HG02763 (cell line): ENCODE data around the gene CACNA1D.

ENCODE experiments used
- ATAC-seq: cut with Tn5 transposase; IDR thresholded peaks from one replicate; pipeline ENCODE4 v1.9.1; 2021; ENCODE audit warnings: mild to moderate bottlenecking, moderate library complexity; ENCODE audit not compliant: unreplicated experiment

CACNA1D gene

DNA sequence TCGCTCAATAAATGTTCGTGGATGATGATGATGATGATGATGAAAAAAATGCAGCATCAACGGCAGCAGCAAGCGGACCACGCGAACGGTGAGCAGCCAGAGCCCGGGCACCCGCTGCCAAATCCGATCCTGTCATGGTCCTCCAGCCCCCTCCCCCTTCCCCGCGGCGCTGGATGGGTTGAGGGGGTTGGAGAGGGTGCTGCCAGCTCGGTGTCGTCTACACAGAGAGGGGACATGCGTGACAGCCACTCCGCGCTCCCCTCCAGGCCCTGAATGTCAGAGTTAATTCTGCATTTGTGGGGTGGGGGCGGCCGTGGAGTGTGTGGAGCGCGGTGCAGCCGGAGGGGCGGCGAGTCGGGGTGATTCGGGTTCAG is 722 bp downstream of the CACNA1D start:
- ATAC-seq = no peak

DNA sequence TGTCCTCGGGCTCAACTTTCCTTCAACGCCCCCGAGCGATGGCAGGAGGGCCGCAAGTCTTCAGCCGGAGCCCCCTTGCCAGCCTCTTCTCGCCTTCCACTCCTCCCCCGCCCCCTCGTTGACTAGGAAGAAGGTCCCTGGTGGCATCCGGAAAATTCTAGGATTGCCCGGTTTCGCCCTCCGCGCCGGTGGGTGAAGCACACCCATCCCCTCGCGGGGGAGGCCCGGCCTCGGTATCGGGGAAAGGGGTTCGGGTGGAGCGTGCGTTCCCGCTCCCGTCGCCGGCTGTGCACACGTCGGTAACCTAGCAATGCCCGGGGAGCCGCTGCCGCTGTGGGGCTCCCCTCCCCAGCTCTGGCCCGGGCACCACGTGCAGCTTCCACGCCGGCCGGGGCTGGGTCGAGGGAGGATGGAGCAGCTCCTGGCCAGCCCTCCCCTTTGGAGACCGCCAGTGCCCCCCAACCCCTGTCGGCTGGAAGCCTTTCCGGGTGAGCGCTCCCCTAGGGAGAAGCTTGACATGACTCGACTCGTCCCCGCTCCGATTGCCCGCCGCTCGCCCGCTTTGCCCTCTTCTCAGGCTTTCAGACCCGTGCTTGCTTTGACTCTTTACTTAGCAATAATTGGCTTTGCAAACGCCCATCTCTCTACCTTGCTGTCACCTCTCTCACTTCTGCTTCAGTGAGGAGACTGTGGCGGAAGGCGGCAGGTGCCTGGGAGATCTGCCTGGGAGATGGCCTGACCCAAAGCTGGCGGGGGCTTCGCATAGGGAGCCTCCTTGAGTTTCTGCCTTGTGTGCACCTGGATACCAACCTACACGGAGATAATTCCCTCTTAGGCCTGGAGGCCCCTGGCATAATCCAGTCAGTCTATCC is 1.3 kb downstream of the CACNA1D start:
- ATAC-seq = no peak

DNA sequence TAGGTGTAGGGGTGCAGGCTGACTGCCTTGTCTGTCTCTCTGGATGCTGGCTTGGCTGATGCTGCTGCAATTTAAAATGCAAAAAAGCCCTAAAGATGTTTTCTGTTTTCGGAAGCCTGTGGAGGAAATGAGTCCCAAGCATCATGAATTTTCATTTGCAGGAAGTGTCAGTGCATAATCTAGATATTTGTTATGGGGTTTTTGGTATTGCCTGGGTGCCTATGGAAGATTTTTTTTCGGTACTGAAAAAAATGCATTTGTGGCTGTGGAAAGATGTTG is 1.9 kb downstream of the CACNA1D start:
- ATAC-seq = no peak

DNA sequence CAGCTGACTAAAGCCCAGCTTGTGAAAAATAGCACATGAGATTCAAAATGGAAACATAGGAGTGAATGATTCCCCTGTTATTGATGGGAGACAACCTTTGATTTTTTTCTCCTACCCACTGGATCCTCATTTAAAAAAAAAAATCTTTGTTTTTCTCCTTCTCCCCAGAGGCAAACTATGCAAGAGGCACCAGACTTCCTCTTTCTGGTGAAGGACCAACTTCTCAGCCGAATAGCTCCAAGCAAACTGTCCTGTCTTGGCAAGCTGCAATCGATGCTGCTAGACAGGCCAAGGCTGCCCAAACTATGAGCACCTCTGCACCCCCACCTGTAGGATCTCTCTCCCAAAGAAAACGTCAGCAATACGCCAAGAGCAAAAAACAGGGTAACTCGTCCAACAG is 2.6 kb downstream of the CACNA1D start:
- no peak for ATAC-seq

DNA sequence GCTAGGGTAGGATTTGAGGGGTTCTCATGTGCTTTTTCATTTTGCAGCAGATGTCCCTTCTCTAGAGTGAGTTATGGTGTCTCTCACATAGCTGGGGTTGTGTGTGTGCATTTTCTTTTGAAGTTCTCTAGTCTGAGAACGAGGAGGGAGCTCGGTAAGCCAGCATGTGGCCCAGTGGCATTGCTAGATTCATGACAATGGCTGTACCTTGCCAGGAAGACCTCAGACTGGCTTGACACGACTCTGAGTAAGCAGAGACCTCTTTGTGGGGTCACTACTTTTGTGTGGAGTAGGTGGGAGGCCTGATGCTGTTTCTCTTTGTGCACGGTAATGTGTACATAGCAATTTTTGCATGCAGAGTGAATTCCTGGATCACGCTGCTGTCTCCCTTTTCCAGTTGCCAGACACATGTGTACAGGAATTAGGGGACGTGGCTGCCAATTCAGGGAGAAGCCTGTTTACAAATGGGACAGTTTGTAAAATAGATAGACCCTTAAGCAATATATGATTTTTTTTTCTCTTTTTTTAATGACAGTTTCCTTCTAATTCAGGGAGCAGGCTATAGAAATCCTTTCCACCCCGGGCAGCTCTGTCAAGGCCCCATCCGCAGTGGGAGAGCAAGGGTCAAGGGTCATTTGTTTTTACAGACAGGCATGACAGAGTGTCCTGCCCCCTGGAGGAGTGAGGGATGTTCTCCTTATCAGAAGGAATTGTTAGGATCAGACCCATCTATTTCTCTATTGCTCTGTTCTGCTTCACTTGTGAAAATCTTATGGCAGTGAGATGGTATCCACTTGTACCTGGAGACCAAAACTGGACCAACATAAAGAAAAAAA is 4.6 kb downstream of the CACNA1D start:
- ATAC-seq = no peak

DNA sequence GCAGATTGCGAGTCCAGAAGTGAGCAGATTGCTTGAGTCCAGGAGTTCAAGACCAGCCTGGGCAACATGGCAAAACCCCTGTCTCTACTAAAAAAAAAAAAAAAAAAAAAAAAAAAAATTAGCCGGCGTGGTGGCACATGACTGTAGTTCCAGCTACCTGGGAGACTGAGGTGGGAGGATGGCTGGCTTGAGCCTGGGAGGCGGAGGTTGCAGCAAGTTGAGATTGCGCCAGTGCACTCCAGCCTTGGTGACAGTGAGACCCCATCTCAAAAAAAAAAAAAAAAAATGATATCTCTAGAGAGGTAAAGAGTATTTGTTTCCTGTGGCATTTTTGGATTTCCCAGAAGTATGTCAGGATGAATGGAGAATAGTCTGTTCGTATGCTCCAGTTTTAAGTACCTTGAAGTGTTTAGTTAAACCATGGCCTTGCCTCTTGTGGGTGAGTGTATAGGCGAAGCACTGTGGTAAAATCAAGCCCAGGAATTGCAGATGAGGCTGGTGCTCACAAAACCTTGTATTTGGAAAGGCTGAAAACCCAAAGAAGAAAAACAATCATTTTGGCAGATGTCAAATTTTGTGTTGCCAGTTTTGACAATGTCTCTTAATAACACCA is 5.9 kb downstream of the CACNA1D start:
- no peak for ATAC-seq

DNA sequence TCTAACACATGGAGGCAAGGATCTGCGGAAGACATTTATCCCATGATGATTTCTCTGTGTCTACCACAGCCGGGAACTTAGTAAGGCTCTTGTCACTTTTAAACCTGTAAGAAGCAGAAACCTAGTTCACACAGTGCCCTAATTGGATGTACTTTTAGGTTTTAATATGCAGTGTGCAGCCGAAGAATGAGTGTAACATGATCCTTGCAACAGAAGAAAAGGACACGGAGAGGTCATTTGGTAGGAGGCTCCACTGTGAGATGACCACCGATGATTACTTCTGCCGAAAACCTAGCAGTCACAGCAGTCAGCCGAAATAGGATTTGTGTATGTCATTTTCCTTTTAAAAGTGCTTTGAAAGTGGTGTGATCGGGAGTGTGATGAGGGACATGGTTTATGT is 6.8 kb downstream of the CACNA1D start:
- ATAC-seq = no peak

DNA sequence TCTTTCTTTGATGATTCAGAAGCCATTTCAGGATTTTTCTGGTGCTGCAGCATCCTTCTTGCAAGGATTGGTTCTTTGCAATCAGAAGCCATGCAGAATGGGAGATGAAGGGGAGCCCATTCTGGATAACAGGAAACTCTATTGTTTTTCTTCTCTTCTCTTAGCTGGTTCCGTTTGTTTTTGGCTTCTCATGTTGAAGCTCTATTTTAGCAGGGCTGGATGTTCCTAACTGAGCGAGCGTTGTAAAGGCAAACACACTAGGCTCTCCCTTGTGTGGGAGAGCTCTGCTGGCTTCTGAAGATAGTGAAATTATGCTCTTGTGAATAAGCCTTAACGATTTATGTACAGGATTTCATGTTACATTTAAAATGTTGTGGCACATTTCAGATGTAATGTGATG is 8.3 kb downstream of the CACNA1D start:
- ATAC-seq = no peak

DNA sequence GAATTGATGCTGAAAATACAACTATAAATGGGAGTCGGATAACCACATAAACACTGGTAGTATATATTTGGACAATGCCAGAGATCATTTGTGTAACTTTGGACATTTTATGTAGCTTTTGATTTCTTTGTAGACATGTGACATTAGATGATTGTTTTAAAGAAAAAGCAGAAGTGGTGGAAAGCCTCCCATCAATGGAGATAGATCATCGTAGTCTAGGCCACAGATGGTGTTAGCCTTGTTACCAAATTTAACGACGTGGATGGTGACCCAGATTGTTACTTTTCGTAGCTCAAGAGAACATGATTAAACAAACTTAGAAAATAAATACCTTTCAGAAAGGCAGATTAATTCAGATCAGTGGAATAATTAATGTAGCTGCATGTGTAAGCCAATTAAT is 8.8 kb downstream of the CACNA1D start:
- no peak for ATAC-seq

DNA sequence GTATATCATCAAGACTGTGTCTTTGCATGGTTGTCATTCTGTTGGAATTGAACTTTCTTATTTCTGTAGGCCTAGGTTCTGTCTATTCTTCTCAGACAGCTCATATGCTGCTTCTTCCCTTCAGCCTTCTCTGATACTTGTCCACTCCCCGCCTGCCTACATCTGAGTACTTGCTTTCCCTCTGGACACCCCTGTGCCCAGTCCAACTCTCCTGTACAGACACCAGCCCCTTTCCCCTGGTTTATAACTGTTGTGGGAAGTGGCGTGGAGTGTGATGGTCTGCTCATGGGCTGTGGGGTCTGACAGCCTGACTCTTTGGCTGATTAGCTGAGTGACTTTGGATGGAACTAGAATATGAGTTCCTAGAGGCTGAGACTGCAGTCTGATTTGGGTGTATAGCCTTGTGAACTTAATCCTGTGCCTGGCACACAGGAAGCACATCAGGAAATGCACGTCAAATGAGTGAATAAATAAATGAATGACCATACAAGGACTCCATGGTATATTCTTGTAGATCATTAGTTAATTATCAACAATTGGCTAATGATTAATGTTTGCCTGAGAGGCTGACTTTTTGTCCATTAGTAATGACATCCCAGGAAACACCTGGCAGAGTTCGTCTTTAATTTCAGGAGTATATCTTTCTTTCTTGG is 11.8 kb downstream of the CACNA1D start:
- ATAC-seq = no peak

DNA sequence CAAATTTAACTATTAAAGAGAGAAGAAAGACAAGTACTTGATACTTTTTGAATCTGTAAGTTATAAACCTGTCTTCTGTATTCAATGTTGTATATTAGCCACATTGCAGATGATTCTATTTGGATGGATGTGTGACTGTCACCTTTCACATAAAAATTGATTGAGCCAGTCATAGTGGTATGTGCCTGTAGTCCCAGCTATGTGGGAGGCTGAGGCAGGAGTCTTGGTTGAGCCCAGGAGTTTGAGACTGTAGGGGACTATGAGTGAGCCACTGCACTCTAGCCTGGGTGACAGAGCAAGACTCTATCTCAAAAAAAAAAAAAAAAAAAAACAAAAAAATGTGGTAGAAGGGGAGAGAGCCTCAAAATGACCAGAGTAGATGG is 12.3 kb downstream of the CACNA1D start:
- ATAC-seq = no peak

DNA sequence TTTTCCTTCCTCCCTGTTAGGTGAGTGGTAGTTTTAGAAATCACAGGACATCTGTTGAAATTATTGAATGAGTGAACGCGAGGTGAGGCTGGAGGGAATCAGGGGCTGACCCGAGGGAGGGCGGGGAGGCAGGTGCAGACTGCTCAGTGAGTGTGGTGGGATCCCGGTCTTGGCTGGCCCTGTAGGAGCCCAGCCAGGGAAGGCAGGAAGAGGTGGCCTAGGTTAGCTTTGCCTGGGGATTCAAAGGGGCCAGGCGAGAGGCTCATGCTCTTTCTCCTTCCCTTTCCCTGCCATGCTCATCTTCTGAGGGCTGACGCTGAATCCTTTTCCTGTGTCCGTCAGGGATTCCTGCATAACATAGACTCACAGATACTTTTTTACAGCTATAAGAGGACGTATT is 15.1 kb downstream of the CACNA1D start:
- ATAC-seq = no peak

DNA sequence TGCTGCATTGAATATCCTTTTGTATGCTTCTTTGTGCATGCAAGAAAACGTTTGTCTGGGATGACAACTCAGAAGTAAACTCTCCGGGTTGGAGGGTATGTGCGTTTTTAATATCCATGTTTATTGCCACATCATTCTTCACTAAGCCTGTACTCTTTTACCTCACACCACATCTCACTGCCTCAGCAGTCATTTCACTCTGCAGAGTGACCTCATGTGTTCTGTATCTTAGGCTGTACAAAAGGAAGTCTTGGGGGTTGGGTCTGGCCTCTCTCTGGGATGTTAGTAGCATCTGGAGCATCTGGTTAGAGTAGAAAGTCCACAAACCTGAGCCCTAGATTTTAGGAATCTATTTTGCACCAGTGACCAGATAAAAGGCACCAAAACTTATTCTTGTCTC is 16.1 kb downstream of the CACNA1D start:
- no peak for ATAC-seq

DNA sequence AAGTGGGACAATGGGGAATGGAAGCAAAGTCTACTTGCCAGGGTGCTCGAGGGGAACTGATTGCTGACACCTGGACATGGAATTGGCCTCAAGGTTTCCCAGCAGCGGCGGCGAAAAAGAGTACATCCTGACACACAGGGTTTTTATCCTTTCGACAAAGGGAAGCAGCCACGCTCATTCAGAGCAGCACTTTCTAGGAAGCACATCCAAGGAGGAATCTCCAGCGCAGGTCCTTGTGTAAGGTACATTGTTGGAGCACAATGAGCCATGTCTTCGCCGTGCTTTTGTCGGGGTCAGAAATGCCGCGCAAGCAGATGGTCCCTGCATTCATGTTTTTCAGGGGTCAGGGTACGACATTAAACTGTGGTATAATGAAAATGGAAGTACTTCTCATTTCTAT is 16.8 kb downstream of the CACNA1D start:
- no peak for ATAC-seq

DNA sequence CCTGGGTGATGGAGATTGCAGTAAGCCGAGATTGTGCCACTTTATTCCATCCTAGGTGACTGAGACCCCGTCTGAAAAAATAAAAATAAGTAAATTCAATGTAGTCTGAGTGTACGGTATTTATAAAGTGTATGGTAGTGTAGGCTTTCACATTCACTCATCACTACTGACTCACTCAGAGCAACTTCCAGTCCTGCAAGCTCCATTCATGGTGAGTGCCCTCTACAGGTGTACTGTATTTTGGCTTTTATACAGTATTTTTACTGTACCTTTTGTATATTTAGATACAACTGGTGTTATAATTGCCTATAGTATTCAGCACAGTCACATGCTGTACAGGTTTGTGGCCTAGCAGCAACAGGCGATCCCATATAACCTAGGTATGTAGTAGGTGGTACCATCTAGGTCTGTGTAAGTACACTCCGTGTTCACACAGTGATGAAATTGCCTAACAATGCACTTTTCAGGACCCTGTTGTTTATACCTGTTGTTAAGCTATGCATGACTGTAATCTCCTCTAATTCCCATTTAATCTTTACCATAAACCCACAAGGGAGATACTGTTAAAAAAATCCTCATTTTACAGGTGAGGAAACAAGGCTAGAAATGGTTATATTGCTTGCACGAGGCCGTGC is 19.3 kb downstream of the CACNA1D start:
- no peak for ATAC-seq

DNA sequence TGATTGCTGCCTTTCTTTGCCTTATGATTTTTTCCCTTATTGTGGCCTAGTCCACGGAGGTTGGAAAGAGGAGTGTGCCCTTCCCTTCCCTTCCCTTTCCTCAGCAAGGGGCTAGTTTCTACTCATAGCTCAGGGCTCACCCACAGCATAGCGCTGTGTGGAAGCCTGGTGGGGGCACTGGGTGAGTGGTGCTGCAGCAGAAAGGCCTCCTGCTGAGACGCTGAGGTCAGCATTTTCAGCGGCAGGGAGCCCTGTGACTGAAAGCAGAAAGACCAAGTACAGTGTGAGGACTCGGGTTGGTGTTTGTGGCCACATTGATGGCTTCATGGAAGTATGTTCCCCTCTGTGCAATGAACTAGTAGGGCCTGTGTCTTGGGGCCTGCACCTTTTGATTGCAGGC is 21.9 kb downstream of the CACNA1D start:
- no peak for ATAC-seq

DNA sequence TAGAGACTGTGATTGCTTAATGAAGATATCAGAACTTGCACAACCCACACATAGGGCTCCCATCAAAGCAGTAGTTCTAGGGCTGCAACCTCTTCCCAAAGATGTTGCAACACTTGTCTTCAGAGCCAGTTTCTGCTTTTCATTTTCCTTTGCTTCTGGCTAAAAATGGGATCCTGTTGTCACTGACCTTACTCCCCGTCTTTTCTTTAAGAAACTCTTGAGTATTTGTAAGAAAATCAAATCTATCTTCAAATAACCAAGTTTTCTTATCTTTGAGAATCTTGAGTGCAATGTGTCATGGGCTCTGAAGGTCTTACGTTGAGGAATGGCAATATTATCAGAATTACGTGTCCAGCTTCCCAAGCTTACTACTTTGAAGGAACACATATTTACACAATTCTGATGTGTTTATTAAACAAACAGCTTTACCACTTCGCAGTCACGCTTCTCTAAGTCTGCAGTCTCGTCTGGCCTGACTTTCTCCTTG is 24.1 kb downstream of the CACNA1D start:
- no peak for ATAC-seq

DNA sequence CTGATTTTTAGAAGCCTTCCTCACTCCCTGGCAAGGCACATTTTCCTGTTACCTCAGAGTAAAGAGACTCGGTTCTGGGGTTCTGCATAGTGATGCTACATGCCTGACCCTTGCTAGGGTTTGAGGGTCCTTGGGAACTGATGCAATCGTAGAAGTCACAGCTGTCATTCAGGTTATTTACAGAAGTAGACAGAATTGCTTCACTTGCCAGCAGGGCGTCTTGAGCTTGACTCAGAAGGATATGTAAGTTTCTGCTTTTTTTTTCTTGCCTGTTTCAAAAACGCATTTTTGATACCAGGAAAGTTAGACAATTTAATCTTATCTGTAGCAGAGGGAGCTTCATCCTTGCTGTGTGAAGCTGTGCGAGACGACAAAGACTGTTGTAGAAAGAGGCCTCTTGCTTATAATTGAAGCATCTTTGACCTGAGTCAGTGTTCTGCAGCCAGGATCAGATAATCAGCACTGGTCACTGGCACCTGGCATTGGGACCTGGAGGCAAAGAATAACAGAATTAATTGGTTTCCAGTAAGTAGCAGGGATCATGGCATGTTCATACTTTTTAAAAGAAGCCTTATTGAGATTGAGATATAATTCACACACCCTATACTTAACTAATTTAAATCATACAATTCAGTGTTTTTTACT is 24.8 kb downstream of the CACNA1D start:
- no peak for ATAC-seq

DNA sequence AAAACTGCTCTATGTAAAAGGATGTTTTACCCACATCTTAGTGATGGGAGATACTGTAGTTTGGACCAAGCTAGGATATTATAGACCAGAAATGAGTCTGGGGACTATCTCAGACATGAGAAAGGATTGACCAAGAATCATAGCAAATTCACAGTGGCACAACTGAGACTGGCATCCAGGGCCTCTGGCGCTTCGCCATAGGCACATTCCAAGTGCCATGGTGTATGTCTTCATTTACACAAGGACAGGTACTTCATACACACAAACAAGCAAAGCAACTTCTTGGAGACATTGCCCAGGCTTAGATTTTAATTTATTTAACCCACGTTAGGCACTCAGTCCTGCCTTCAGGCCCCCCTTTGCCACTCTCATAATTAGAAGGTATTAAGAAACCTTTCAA is 28.9 kb downstream of the CACNA1D start:
- ATAC-seq = no peak

DNA sequence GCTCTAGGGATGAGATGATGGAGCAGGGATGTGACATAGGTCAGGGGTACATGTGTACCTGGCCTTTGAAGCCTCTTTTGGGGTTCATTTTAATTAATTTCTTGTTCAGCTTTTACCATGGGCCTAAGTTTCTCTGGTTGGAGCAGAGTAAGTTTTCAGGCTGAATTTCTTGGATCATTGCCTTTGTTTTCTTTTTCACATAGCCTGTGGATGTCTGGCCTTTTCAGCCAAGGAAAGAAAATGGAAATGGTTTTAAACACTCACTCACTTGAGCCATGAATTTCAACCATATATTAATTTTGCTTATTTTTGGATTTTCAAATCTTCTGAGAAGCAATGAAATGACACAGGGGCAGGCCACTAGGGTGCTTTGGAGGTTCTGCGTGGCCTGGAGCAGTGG is 30.2 kb downstream of the CACNA1D start:
- no peak for ATAC-seq
